ENCODE data around the gene CYP26B1. TPM values are rescaled to one million over a fixed set of nuclear protein-coding genes. Genes with fewer than 3 reads are reported as not detected.

CYP26B1 gene
- total RNA-seq, 4 donors from 2014 or later: 1.5 to 5.2 (median 2.4) TPM; not detected in 1

- 52 to 88% methylated on average over 1 to 4 of the region's 4 CpGs for WGBS, 2 donors (ENCODE audit: low coverage in 1 of 2)
- Histone ChIP-seq H3K9me3 (no peaks in the 10 kb centered on the region), H3K27me3 (peaks cover 5% of the 10 kb centered on the region), H3K36me3 (no peaks in the 10 kb centered on the region), H3K4me1 (no peaks in the 10 kb centered on the region), H3K4me3 (no peak overlapping the region), H3K27ac (no peak overlapping the region)
- intact Hi-C loops (cut with DNase I; ENCODE audit: low total_unique reads) (no loop called here), in situ Hi-C loops (cut with MboI; ENCODE audit: low pct_ligation_motif_present in 1 of 4, low pct_unique_long_range_greater_than_20kb in 1 of 4, low sequenced_read_pairs in 3 of 4) (no loop called here)
- DNase-seq: no peak
- peak in 1 of 5 experiments; percentile 14 for TF ChIP-seq CTCF (IDR thresholded peaks at IDR 0.05)
- no peak for TF ChIP-seq POLR2A (IDR thresholded peaks at IDR 0.05)
These were observed 31.6 kb downstream of the CYP26B1 start for GRCh38 chr2:72116081-72116533.

- intact Hi-C loops (cut with DNase I; ENCODE audit: low total_unique reads): no loop called here
- no peak overlapping the region for H3K4me3 ChIP-seq
- no peaks in the 10 kb centered on the region for H3K9me3 ChIP-seq
- in situ Hi-C loops (cut with MboI; ENCODE audit: low pct_ligation_motif_present in 1 of 4, low pct_unique_long_range_greater_than_20kb in 1 of 4, low sequenced_read_pairs in 3 of 4): no loop called here
- H3K36me3 ChIP-seq: no peaks in the 10 kb centered on the region
- no peak for TF ChIP-seq POLR2A (IDR thresholded peaks at IDR 0.05)
- no peak for TF ChIP-seq CTCF (IDR thresholded peaks at IDR 0.05)
- TF ChIP-seq EP300 (IDR thresholded peaks at IDR 0.05; ENCODE audit: low read depth): no peak
- TF ChIP-seq POLR2AphosphoS5 (IDR thresholded peaks at IDR 0.05): no peak
- no peak overlapping the region for H3K27ac ChIP-seq
- no peaks in the 10 kb centered on the region for H3K4me1 ChIP-seq
- 38 to 69% methylated on average over 2 to 18 of the region's 18 CpGs for WGBS, 2 donors (ENCODE audit: low coverage in 1 of 2)
- DNase-seq: no peak
- H3K27me3 ChIP-seq: no peaks in the 10 kb centered on the region
These were observed 32.3 kb downstream of the CYP26B1 start for GRCh38 chr2:72115110-72116080.

GRCh38 chr2:72114693-72115051, 33.0 kb downstream of the CYP26B1 start:
- 91% methylated on average over 11 of the region's 11 CpGs; no CpG with 5 or more reads in 1 of the 2 donors for WGBS, 2 donors (ENCODE audit: low coverage in 1 of 2)
- H3K4me3 ChIP-seq: no peak overlapping the region
- no peaks in the 10 kb centered on the region for H3K4me1 ChIP-seq
- intact Hi-C loops (cut with DNase I; ENCODE audit: low total_unique reads): no loop called here
- no peak overlapping the region for H3K27ac ChIP-seq
- no peak for DNase-seq
- H3K36me3 ChIP-seq: no peaks in the 10 kb centered on the region
- no peak for TF ChIP-seq CTCF (IDR thresholded peaks at IDR 0.05)
- no peak for TF ChIP-seq POLR2A (IDR thresholded peaks at IDR 0.05)
- TF ChIP-seq EP300 (IDR thresholded peaks at IDR 0.05; ENCODE audit: low read depth): no peak
- TF ChIP-seq POLR2AphosphoS5 (IDR thresholded peaks at IDR 0.05): no peak
- in situ Hi-C loops (cut with MboI; ENCODE audit: low pct_ligation_motif_present in 1 of 4, low pct_unique_long_range_greater_than_20kb in 1 of 4, low sequenced_read_pairs in 3 of 4): no loop called here
- H3K9me3 ChIP-seq: no peaks in the 10 kb centered on the region
- H3K27me3 ChIP-seq: no peaks in the 10 kb centered on the region

- no peak for DNase-seq
- TF ChIP-seq EP300 (IDR thresholded peaks at IDR 0.05; ENCODE audit: low read depth): no peak
- no peak for TF ChIP-seq POLR2AphosphoS5 (IDR thresholded peaks at IDR 0.05)
- no peak for TF ChIP-seq POLR2A (IDR thresholded peaks at IDR 0.05)
- no peak for TF ChIP-seq CTCF (IDR thresholded peaks at IDR 0.05)
- Histone ChIP-seq H3K27me3 (no peaks in the 10 kb centered on the region), H3K4me3 (no peak overlapping the region), H3K36me3 (no peaks in the 10 kb centered on the region), H3K27ac (no peak overlapping the region), H3K4me1 (no peaks in the 10 kb centered on the region), H3K9me3 (no peaks in the 10 kb centered on the region)
- intact Hi-C loops (cut with DNase I; ENCODE audit: low total_unique reads): no loop called here
- in situ Hi-C loops (cut with MboI; ENCODE audit: low pct_ligation_motif_present in 1 of 4, low pct_unique_long_range_greater_than_20kb in 1 of 4, low sequenced_read_pairs in 3 of 4): no loop called here
- 84 to 100% methylated on average over 3 to 12 of the region's 15 CpGs for WGBS, 2 donors (ENCODE audit: low coverage in 1 of 2)
These were observed 33.6 kb downstream of the CYP26B1 start for GRCh38 chr2:72113847-72114692.
